GM19238 (cell line): ENCODE data around the gene JAK3.
"Not testable (repeated sequence)": the region's sequence is repeated elsewhere in the genome, so short reads cannot be mapped to it uniquely, and the experiment has no call there.

ENCODE experiments used
- DNase-seq: peaks from one replicate; pipeline ENCODE4 v3.0.0; 2011; ENCODE audit warnings: low spot score; ENCODE audit not compliant: insufficient read length

Gene JAK3

GRCh38 chr19:17778968-17779929 is 68.5 kb downstream of the JAK3 start:
- DNase-seq, result no peak

- DNase-seq, result no peak
Measured at GRCh38 chr19:17778251-17778967, 69.4 kb downstream of the JAK3 start.

GRCh38 chr19:17777840-17778239 is 69.9 kb downstream of the JAK3 start:
- not testable (repeated sequence) for DNase-seq

DNA sequence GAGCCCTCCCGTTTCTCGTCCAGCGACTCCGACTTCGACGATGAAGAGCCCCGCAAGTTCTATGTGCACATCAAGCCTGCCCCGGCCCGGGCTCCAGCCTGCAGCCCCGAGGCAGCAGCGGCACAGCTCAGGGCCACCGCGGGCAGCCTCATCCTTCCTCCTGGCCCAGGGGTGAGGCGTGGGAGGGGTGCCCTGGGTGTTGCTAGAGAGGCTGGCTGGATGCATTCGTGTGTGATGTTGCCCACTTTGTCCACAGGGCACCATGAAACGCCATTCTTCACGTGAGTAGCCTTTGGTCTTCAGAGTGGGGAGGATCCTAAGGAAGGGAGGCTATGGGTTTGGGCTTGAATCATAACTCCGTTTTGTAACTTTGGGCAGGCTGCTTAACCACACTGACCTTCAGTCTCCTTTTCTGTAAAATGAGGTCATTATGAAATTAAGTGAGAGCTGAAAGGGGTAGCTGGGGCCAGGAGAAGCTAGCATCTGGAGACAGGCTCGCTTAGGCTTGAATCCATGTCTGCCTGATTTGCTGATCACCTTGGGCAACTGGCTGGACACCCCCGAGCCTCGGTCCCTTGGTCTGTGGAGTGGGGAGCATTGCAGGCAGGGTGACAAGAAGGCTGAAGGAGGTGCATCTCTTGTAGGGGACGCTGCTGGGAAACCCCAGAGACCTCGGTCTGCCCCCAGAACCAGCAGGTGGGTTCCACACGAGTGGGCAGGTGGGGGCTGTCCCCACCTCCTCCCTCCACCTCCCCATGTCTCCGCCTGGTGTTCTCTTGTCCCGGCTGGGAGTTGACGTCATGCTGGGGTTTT is 71.6 kb downstream of the JAK3 start:
- DNase-seq, result peak; percentile 85

- DNase-seq, result no peak
Measured at GRCh38 chr19:17775245-17775927, 72.4 kb downstream of the JAK3 start.
